ENCODE results near the gene CABLES2. TPM values are rescaled to one million over a fixed set of nuclear protein-coding genes. Genes with fewer than 3 reads are reported as not detected.
A peak's percentile ranks its signal among the peaks of the same experiment; 100 is the strongest.

CABLES2 gene
- total and polyA plus RNA-seq, 12 donors = 1.5 to 5.6 (median 3.7) TPM

DNA sequence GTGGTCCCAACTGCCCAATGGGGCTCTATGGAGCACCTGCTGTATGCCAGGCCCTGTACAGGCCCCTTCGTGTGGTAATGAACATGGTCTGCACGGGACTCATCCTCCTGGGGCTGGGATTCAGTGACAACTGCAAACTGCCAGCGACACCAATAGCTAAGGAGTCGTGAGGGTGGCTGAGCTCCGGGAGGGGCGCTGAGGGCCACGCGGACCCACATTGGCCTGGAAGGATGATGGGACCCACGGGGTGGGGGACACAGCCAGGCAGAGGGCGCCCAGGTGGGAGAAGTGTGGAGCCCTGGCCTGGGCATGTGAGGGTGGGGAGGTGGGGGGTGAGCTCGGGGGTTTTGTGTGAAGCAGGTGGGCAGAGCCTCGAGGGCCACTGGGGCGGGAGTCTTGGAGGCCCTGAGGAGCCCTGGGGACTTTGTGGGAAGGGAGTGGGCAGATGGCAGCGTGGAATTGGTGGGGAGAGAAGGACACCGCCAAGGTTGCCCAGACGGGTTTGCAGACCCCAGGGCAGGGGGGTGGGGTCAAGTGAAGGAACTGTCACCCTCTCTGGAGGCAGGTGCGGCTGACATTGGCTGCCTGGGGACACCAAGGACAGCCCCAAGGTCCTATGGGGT lies 46.2 kb upstream of the CABLES2 start:
- H3K36me3 ChIP-seq (replicated peaks in 1 of 2) = no peaks in the 10 kb centered on the region
- intact Hi-C loops (cut with DNase I) = no loop called here
- no peaks in the 10 kb centered on the region for H3K27me3 ChIP-seq
- no peaks in the 10 kb centered on the region for H3K4me1 ChIP-seq (replicated peaks in 1 of 2)
- no peak for TF ChIP-seq CTCF (IDR thresholded peaks at IDR 0.05)
- no peak for TF ChIP-seq POLR2A (IDR thresholded peaks at IDR 0.05)
- H3K4me3 ChIP-seq = no peak overlapping the region
- WGBS, 4 donors = 64 to 75% (median 74%) methylated on average over 4 to 17 of the region's 17 CpGs
- no peak for DNase-seq
- H3K27ac ChIP-seq = no peak overlapping the region
- no peaks in the 10 kb centered on the region for H3K9me3 ChIP-seq (replicated peaks in 1 of 3)

DNA sequence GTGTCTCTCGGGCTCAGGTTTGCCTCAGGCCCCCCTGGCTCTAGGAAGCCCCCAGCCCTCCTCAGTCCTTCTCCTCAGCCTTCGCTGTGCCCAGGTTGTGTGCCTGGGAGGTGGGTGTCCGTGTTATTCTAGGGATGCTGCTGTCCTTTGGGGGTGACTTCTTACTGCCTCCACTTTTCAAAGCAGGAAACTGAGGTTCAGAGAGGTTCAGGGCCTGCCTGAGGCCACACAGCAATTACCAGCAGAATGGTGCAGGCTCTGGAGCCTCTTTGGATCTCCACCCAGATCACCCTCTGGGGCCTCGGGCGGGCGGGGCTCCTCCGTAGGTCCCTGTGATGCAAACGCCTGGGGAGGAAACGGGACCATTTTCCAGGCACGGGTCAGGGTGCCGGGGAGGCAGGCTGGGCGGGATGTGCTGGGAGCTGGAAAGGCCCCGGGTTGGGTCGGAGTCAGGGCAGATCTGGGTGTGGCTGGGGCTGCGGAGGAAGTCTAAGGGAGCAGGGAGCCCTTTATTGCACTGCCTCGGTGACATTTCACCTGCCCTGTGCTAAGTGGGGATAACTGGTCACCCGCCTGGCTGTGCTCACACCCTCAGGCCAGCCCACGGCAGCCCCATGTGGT lies 45.5 kb upstream of the CABLES2 start:
- 67 to 72% (median 71%) methylated on average over 14 to 18 of the region's 18 CpGs for WGBS, 4 donors
- TF ChIP-seq POLR2A (IDR thresholded peaks at IDR 0.05) (no peak), CTCF (IDR thresholded peaks at IDR 0.05) (no peak)
- intact Hi-C loops (cut with DNase I) = no loop called here
- no peak overlapping the region for H3K4me3 ChIP-seq
- no peaks in the 10 kb centered on the region for H3K4me1 ChIP-seq (replicated peaks in 1 of 2)
- H3K27me3 ChIP-seq = no peaks in the 10 kb centered on the region
- H3K36me3 ChIP-seq (replicated peaks in 1 of 2) = no peaks in the 10 kb centered on the region
- H3K27ac ChIP-seq = no peak overlapping the region
- peak in 1 of 7 donors; percentile 43 for DNase-seq
- no peaks in the 10 kb centered on the region for H3K9me3 ChIP-seq (replicated peaks in 1 of 3)

DNA sequence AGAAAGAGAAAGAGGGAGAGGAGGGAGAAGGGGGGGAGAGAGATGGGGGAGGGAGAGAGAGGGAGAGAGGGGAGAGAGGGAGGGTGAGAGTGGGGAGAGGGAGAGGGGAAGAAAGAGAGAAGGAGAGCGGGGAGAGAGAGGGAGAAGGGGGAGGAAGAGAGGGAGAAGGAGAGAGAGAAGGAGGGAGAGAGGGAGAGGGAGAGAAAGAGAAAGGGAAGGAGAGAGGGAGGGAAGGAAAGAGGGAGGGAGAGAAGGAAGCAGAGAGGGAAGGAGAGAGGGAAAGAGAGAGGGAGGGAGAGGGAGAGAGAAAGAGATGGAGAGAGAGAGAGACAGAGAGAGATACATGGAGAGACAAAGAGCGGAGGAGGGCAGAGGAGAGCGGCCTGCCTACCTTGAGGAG lies 44.9 kb upstream of the CABLES2 start:
- no peaks in the 10 kb centered on the region for H3K4me1 ChIP-seq (replicated peaks in 1 of 2)
- TF ChIP-seq POLR2A (IDR thresholded peaks at IDR 0.05) = no peak
- no peak for TF ChIP-seq CTCF (IDR thresholded peaks at IDR 0.05)
- no peaks in the 10 kb centered on the region for H3K9me3 ChIP-seq (replicated peaks in 1 of 3)
- no peaks in the 10 kb centered on the region for H3K36me3 ChIP-seq (replicated peaks in 1 of 2)
- H3K4me3 ChIP-seq = no peak overlapping the region
- intact Hi-C loops (cut with DNase I) = no loop called here
- H3K27me3 ChIP-seq = no peaks in the 10 kb centered on the region
- DNase-seq = no peak
- 88 to 95% (median 90%) methylated on average over 3 of the region's 3 CpGs for WGBS, 4 donors
- no peak overlapping the region for H3K27ac ChIP-seq

DNA sequence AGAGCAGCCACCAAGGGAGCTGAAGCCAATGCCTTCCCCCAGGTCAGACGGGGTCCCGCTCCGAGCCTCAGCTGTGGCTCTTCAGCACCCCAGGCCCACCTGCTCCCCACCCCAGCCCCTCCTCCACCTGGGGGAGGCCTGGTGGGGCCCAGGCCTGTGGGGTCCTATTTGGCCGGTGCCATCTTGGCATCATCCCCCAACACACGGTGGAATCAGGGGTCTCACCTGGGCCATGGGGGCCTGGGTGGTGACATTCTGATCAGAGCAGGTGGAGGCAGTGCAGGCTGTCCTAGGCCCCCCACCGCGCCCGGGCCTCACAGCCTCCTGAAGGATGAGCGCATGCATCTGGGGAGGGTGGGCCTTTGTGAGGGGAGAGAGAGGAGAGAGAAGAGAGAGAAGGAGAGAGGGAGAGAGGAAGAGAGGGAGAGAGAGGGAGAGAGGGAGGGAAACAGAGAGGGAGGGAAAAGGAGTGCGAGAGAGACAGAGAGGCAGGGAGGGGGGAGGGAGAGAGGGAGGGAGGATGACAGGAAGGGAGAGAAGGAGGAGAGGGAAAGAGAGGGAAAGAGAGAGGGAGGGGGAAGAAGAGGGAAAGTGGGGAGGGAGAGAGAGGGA lies 44.2 kb upstream of the CABLES2 start:
- no peak for TF ChIP-seq CTCF (IDR thresholded peaks at IDR 0.05)
- TF ChIP-seq POLR2A (IDR thresholded peaks at IDR 0.05) = no peak
- intact Hi-C loops (cut with DNase I) = no loop called here
- H3K27ac ChIP-seq = no peak overlapping the region
- H3K4me1 ChIP-seq (replicated peaks in 1 of 2) = no peaks in the 10 kb centered on the region
- H3K36me3 ChIP-seq (replicated peaks in 1 of 2) = no peaks in the 10 kb centered on the region
- no peaks in the 10 kb centered on the region for H3K27me3 ChIP-seq
- no peaks in the 10 kb centered on the region for H3K9me3 ChIP-seq (replicated peaks in 1 of 3)
- 74 to 85% (median 79%) methylated on average over 4 to 10 of the region's 10 CpGs for WGBS, 4 donors
- no peak for DNase-seq
- no peak overlapping the region for H3K4me3 ChIP-seq
